ENCODE measurements around the gene TSC22D4. TPM values are rescaled to one million over a fixed set of nuclear protein-coding genes. Genes with fewer than 3 reads are reported as not detected.

TSC22D4 gene
- total RNA-seq, 1 donor from 2014 or later = 51.8 TPM

DNA sequence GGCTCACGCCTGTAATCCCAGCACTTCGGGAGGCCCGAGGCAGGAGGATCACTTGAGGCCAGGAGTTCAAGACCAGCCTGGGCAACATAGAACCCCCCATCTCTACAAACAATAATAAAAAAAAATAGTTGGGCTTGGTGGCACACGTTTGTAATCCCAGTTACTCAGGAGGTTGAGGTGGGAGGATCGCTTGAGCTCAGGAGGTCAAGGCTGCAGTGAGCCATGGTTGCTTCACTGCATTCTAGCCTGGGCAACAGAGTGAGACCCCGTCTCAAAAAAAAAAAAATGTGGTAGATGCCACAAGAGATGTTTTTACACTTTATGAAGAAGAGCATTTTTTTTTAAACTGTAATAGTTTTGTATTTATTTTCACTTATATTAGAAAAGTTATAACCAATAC lies 17.5 kb upstream of the TSC22D4 start:
- TF ChIP-seq, protein P1, sequence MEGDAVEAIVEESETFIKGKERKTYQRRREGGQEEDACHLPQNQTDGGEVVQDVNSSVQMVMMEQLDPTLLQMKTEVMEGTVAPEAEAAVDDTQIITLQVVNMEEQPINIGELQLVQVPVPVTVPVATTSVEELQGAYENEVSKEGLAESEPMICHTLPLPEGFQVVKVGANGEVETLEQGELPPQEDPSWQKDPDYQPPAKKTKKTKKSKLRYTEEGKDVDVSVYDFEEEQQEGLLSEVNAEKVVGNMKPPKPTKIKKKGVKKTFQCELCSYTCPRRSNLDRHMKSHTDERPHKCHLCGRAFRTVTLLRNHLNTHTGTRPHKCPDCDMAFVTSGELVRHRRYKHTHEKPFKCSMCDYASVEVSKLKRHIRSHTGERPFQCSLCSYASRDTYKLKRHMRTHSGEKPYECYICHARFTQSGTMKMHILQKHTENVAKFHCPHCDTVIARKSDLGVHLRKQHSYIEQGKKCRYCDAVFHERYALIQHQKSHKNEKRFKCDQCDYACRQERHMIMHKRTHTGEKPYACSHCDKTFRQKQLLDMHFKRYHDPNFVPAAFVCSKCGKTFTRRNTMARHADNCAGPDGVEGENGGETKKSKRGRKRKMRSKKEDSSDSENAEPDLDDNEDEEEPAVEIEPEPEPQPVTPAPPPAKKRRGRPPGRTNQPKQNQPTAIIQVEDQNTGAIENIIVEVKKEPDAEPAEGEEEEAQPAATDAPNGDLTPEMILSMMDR (IDR thresholded peaks at IDR 0.05) = no peak
- DNase-seq (no peak), ATAC-seq (no peak)
- Histone ChIP-seq H3K36me3 (no peaks in the 10 kb centered on the region), H3K4me1 (peaks cover 13% of the 10 kb centered on the region), H3K27ac (no peak overlapping the region), H3K4me3 (no peak overlapping the region), H3K27me3 (no peaks in the 10 kb centered on the region), H3K9me3 (no peaks in the 10 kb centered on the region)
- intact Hi-C loops (cut with DNase I) = no loop called here

DNA sequence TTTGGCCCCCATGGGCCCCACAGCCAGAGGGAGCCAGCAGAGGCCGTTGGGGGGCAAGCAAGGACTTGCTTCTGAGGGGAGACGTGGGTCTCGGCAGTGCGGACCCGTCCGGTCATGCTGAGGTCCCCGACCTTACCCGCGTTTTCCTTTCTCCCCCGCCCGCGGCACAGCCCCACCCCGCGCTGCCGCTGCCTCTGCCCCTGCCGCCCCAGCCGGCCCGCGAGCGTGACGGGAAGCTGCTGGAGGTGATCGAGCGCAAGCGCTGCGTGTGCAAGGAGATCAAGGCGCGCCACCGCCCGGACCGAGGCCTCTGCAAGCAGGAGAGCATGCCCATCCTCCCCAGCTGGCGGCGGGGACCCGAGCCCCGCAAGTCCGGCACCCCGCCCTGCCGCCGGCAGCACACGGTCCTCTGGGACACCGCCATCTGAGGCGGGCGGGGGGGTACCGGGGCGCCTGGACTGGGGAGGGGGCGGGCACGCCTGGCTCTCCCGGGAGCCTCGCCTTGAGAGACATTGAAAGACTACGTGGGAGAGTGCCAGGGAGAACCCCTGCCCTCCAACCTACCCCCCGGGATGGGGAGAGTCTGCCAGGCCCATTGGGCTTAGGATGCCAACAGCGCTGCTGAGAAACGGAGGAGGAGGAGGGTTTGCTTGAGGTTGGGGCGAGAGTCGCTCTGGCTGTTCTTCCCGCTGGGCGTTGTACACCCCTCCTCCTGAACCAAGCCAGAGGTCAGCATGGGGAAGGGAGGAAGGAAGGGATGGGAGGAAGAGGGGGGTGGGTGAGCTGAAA lies 14.7 kb upstream of the TSC22D4 start:
- Histone ChIP-seq H3K36me3 (no peaks in the 10 kb centered on the region), H3K9me3 (no peaks in the 10 kb centered on the region), H3K27ac (no peak overlapping the region), H3K4me1 (peaks cover 13% of the 10 kb centered on the region), H3K27me3 (no peaks in the 10 kb centered on the region), H3K4me3 (peak overlapping the region; percentile 40)
- TF ChIP-seq, protein P1 (IDR thresholded peaks at IDR 0.05) = no peak
- DNase-seq = peak; percentile 81
- ATAC-seq = peak; percentile 70
- intact Hi-C loops (cut with DNase I) = no loop called here

DNA sequence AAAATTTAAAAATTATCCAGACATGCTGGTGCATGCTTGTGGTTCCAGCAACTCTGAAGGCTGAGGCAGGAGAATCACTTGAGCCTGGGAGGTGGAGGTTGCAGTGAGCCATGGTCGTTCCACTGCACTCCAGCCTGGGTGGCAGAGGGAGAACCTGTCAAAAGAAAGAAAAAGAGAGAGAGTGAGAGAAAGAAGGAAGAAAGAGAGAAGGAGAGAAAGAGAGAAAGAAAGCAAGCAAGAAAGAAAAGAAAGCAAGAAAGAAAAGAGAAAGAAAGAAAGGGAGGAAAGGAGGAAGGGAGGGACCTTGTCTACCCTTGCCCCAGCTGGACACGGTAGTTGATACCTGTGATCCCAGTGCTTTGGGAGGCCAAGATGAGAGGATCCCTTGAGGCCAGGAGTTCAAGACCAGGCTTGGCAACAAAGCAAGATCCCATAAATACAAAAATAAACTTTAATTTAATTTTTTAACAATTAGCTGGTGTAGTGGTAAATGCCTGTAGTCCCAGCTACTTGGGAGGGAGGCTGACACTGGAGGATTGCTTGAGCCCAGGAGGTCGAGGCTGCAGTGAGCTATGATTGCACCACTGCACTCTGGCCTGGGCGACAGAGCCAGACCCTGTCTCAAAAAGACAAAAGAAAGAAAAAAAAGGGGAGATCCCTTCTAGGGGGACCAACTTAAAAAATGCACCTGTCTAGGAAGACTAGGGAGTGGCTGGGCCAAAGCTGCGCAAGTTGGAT lies 13.9 kb upstream of the TSC22D4 start:
- intact Hi-C loops (cut with DNase I) = no loop called here
- peak overlapping the region; percentile 40 for H3K4me3 ChIP-seq
- no peaks in the 10 kb centered on the region for H3K9me3 ChIP-seq
- H3K36me3 ChIP-seq = no peaks in the 10 kb centered on the region
- TF ChIP-seq, protein P1 (IDR thresholded peaks at IDR 0.05) = no peak
- no peak for ATAC-seq
- peaks cover 13% of the 10 kb centered on the region for H3K4me1 ChIP-seq
- no peaks in the 10 kb centered on the region for H3K27me3 ChIP-seq
- H3K27ac ChIP-seq = no peak overlapping the region
- DNase-seq = no peak

DNA sequence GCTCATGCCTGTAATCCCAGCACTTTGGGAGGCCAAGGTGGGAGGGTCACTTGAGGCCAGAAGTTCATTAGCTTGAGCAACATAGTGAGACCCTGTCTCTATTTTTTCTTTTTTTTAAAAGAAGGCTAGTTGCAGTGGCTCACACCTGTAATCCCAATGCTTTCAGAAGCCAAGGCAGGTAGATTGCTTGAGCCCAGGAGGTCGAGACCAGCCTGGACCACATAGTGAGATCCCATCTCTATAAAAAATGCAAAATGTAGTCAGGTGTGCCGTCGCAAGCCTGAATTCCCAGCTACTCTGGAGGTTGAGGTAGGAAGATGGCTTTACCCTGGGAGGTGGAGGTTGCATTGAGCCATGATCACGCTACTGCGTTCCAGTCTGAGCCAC lies 12.2 kb upstream of the TSC22D4 start:
- TF ChIP-seq, protein P1 (IDR thresholded peaks at IDR 0.05) = no peak
- intact Hi-C loops (cut with DNase I) = no loop called here
- DNase-seq (no peak), ATAC-seq (no peak)
- Histone ChIP-seq H3K36me3 (no peaks in the 10 kb centered on the region), H3K9me3 (no peaks in the 10 kb centered on the region), H3K4me1 (peaks cover 13% of the 10 kb centered on the region), H3K27ac (no peak overlapping the region), H3K27me3 (no peaks in the 10 kb centered on the region), H3K4me3 (no peak overlapping the region)

DNA sequence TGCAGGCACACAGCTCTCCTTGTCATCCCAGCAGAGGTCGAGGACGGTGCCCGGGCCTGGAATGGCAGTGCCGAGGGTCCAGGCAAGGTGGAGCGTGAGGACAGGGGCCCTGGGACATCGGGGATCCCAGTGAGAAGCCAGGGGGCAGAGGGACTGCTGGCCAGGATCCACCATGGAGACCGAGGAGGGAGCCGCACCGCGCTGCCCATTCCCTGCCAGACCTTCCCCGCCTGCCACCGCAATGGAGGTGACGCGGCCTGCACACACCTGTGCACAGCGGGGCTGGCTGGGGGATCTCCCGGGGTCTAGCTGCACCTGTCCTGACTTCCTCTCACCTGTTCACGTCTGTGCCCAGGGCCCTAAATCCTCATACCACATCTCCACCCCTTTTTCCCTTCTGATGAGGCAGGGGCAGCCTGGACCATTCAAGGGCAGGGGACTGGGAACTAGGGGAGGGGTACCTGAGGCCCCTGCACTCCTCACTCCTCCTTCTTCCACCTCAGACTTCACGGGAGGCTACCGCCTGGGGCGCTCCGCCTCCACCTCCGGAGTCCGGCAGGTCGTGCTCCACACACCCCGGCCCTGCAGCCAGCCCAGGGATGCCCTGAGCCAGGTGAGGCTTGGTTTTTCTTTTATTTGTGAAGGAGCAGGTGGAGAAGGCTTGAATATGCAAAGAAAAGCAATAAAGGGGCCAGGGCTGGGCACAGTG lies 11.6 kb upstream of the TSC22D4 start:
- no peak overlapping the region for H3K27ac ChIP-seq
- TF ChIP-seq, protein P1 (IDR thresholded peaks at IDR 0.05) = no peak
- no peaks in the 10 kb centered on the region for H3K9me3 ChIP-seq
- intact Hi-C loops (cut with DNase I) = no loop called here
- ATAC-seq = no peak
- DNase-seq = no peak
- H3K4me1 ChIP-seq = peaks cover 13% of the 10 kb centered on the region
- H3K36me3 ChIP-seq = no peaks in the 10 kb centered on the region
- no peaks in the 10 kb centered on the region for H3K27me3 ChIP-seq
- H3K4me3 ChIP-seq = no peak overlapping the region
